RWPE2 (cell line): Measurements from ENCODE around the gene CNN1.
"Not testable (repeated sequence)": the region's sequence is repeated elsewhere in the genome, so short reads cannot be mapped to it uniquely, and the experiment has no call there.

ENCODE experiments used
- ATAC-seq: fragments of 200-7000 bp; cut with Tn5 transposase; 3 replicates; pipeline ENCODE4 v1.9.1; 2021; ENCODE audit warnings: low read depth
- DNase-seq: peaks from one replicate; pipeline ENCODE4 v3.0.0-alpha.2; 2020; ENCODE audit warnings: low spot score
- H3K27ac ChIP-seq: fragments of 450-650 bp; 2 replicates; pipeline ENCODE4 v1.5.1; 2017; ENCODE audit warnings: mild to moderate bottlenecking; ENCODE audit not compliant: poor library complexity, severe bottlenecking
- H3K27me3 ChIP-seq: fragments of 250-450 bp; sonication (Bioruptor Pico); 2 replicates; pipeline ENCODE4 v1.5.1; 2021; ENCODE audit warnings: mild to moderate bottlenecking, moderate library complexity; ENCODE audit not compliant: insufficient read depth, poor library complexity, severe bottlenecking
- H3K36me3 ChIP-seq: fragments of 250-450 bp; sonication (Bioruptor Pico); 2 replicates; pipeline ENCODE4 v1.5.1; 2020; ENCODE audit warnings: low read depth, mild to moderate bottlenecking, moderate library complexity
- H3K4me1 ChIP-seq: fragments of 250-450 bp; sonication (Bioruptor Pico); 2 replicates; pipeline ENCODE4 v1.5.1; 2021; ENCODE audit warnings: mild to moderate bottlenecking, moderate library complexity; ENCODE audit not compliant: insufficient read depth, poor library complexity, severe bottlenecking
- H3K4me3 ChIP-seq: fragments of 250-450 bp; sonication (Bioruptor Pico); 2 replicates; pipeline ENCODE4 v1.5.1; 2021; ENCODE audit warnings: mild to moderate bottlenecking, moderate library complexity; ENCODE audit not compliant: severe bottlenecking
- H3K9me3 ChIP-seq: fragments of 250-450 bp; sonication (Bioruptor Pico); 2 replicates; pipeline ENCODE4 v1.5.1; 2021; ENCODE audit warnings: mild to moderate bottlenecking, moderate library complexity; ENCODE audit not compliant: severe bottlenecking
- CTCF ChIP-seq: fragments of 450-650 bp; IDR thresholded peaks from one replicate; pipeline ENCODE4 v1.5.1; 2017; ENCODE audit warnings: mild to moderate bottlenecking, moderate library complexity; ENCODE audit not compliant: poor library complexity, severe bottlenecking

The CNN1 gene

GRCh38 chr19:11566164-11566563 lies 27.5 kb downstream of the CNN1 start:
- H3K27ac ChIP-seq, result no peak overlapping the region
- H3K4me1 ChIP-seq, result no peaks in the 10 kb centered on the region
- no peaks in the 10 kb centered on the region for H3K27me3 ChIP-seq
- no peak for ATAC-seq
- no peak for TF ChIP-seq CTCF
- H3K36me3 ChIP-seq, result no peaks in the 10 kb centered on the region
- H3K9me3 ChIP-seq, result no peaks in the 10 kb centered on the region
- H3K4me3 ChIP-seq, result no peak overlapping the region
- DNase-seq, result no peak

- Histone ChIP-seq H3K36me3 (no peaks in the 10 kb centered on the region), H3K4me1 (no peaks in the 10 kb centered on the region), H3K27me3 (no peaks in the 10 kb centered on the region), H3K27ac (no peak overlapping the region), H3K4me3 (no peak overlapping the region), H3K9me3 (no peaks in the 10 kb centered on the region)
- no peak for DNase-seq
- TF ChIP-seq CTCF, result no peak
- no peak for ATAC-seq
Observed at GRCh38 chr19:11570039-11570462, 31.4 kb downstream of the CNN1 start.

- ATAC-seq, result not testable (repeated sequence)
Observed at GRCh38 chr19:11573354-11573753, 34.7 kb downstream of the CNN1 start.

GRCh38 chr19:11573763-11574162 lies 35.1 kb downstream of the CNN1 start:
- not testable (repeated sequence) for H3K36me3 ChIP-seq, H3K27me3 ChIP-seq, H3K4me3 ChIP-seq, H3K4me1 ChIP-seq, ATAC-seq, H3K27ac ChIP-seq, DNase-seq, H3K9me3 ChIP-seq

More at GRCh38 chr19:11573354-11573753, 34.7 kb downstream of the CNN1 start:
- H3K27me3 ChIP-seq, H3K27ac ChIP-seq, H3K9me3 ChIP-seq, DNase-seq, H3K4me3 ChIP-seq, H3K36me3 ChIP-seq, H3K4me1 ChIP-seq: not testable (repeated sequence)

- H3K4me3 ChIP-seq, result no peak overlapping the region
- no peak for TF ChIP-seq CTCF
- no peak overlapping the region for H3K27ac ChIP-seq
- H3K4me1 ChIP-seq, result no peaks in the 10 kb centered on the region
- ATAC-seq (no peak), DNase-seq (no peak)
- H3K27me3 ChIP-seq, result no peaks in the 10 kb centered on the region
- no peaks in the 10 kb centered on the region for H3K36me3 ChIP-seq
- no peaks in the 10 kb centered on the region for H3K9me3 ChIP-seq
Observed at GRCh38 chr19:11574689-11575088, 36.0 kb downstream of the CNN1 start.

- no peaks in the 10 kb centered on the region for H3K4me1 ChIP-seq
- no peaks in the 10 kb centered on the region for H3K36me3 ChIP-seq
- no peak for TF ChIP-seq CTCF
- no peak overlapping the region for H3K27ac ChIP-seq
- no peak for ATAC-seq
- no peak for DNase-seq
- H3K27me3 ChIP-seq, result no peaks in the 10 kb centered on the region
- no peaks in the 10 kb centered on the region for H3K9me3 ChIP-seq
- no peak overlapping the region for H3K4me3 ChIP-seq
Observed at GRCh38 chr19:11576227-11576626, 37.6 kb downstream of the CNN1 start.
